Activated T-cell treated with anti-CD3 and anti-CD28 coated beads for 48 hours (primary cell): ENCODE results near the gene CCDC63.
A peak's percentile ranks its signal among the peaks of the same experiment; 100 is the strongest.

Source experiments
- DNase-seq: peaks from one replicate; pipeline ENCODE4 v3.0.0-alpha.2; 2020; ENCODE audit warnings: low read depth

Gene CCDC63

GRCh38 chr12:110846615-110847566 lies at the start of gene CCDC63:
Gene CCDC63, plus strand, starts transcription at chr12:110846987. Its CDS starts 5,968 bp downstream, at chr12:110852955.
- DNase-seq = peak; percentile 23

DNA sequence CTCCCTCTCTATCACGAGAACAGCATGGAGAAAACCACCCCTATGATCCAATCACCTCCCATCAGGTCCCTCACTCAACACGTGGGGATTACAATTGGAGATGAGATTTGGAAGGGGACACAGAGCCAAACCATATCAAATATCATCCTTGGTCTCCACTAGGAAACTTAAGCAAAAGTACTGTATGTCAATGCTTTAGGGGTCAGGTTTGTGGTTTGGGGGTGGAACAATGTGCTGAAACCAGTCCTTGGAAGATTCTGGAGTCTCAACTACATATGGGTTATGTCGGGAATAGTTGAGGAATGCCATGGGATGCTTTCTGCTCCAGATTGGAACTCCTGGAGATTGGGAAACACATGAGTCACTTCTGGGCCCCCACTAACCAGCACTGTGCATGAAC lies 48.3 kb upstream of the CCDC63 start:
- no peak for DNase-seq

GRCh38 chr12:110802489-110802888 lies 44.3 kb upstream of the CCDC63 start:
- no peak for DNase-seq

DNA sequence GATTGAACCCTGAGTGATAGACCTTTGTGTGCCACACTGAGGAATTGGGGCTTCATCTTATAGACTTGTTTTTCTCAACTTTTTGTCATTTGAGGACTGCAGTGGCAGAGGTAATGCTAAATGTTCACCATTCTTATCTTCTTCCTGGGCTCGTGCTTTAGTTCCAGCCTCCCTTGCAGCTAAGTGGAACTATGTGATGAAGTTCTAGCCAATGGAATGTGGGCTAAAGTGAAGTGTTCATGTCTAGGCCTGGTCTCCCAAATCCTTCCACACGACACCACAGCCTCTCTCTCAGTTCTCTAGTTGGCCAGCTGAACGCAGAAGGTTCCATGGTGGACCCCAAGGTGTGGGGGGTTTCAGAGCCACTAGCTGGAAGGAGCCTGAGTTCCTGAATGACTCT lies 42.4 kb upstream of the CCDC63 start:
- no peak for DNase-seq

DNA sequence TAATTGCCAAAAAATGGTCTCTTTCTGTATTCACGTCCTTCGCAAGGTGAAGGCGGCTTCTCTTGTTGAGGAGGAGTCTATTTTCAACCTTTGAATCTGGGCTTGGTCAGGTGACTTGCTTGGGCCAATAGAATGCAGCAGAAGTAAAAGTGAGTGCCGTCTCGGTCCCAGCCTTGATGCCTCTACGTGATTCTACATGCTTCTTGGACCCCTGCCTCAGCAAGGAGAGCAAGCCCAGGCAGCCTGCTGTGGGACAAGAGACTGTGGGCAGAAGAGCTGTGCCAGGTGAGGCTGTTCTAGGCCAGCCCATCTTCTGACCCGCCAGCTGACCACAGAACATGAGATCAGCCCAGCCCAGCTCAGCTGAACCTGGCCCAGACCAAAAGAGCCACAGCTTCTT lies 39.1 kb upstream of the CCDC63 start:
- DNase-seq = no peak

GRCh38 chr12:110809149-110809548 lies 37.6 kb upstream of the CCDC63 start:
- no peak for DNase-seq

DNA sequence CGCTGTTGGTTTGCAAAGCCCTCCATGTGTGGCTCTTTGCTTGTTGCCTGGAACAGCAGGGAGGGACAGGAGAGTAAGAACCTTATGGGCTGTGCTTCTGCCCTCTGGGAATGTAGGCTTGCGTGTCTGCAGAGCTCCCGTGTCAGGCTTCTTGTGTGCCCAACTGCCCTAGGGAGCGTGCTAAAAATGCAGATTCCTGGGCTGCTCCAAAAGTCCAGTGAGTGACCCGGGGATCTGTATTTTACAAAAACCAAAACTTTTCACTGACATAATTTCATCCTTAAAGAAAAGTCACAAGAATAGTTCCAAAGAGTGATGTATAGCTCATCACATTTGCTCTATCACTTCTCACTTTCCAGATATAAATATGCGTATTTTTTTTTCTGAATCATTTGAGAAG lies 34.8 kb upstream of the CCDC63 start:
- no peak for DNase-seq

- DNase-seq = no peak
Observed at GRCh38 chr12:110813285-110813684, 33.5 kb upstream of the CCDC63 start.

DNA sequence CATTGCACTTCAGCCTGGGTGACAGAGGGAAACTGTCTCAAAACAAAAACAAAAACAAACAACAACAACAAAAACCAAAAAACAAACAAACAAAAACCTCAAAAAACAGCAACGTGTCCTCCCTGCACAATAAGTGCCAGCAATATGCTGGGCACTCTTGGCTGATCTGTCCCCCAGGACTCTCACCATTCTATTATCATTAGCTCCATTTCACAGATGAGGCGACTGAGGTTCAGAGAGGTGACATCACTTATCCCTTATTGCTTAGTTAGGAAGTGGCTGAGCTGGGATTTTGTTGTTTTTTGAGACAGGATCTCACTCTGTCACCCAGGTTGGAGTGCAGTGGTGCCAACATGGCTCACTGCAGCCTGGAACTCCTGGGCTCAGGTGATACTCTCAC lies 33.0 kb upstream of the CCDC63 start:
- DNase-seq = no peak

DNA sequence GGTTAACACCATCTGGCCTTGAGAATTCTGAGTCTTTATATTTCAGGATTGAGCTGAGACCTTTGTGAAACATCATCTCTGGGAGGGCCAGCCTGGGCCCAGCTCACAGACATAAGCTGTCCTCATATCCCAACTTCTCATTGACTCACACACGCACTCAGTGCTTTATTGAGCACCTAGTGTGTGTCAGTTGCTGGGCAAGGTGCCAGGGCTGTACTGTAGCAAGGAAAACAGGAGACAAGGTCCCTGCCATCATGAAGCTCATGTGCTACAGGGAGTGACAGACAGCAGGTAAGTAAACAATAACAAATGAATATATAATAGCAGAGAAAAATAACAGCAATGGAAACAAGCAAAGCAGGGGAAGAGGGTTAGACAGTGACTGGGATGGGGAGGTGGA lies 30.5 kb upstream of the CCDC63 start:
- DNase-seq = no peak

- no peak for DNase-seq
Observed at GRCh38 chr12:110816779-110817178, 30.0 kb upstream of the CCDC63 start.

- no peak for DNase-seq
Observed at GRCh38 chr12:110818511-110818910, 28.3 kb upstream of the CCDC63 start.

DNA sequence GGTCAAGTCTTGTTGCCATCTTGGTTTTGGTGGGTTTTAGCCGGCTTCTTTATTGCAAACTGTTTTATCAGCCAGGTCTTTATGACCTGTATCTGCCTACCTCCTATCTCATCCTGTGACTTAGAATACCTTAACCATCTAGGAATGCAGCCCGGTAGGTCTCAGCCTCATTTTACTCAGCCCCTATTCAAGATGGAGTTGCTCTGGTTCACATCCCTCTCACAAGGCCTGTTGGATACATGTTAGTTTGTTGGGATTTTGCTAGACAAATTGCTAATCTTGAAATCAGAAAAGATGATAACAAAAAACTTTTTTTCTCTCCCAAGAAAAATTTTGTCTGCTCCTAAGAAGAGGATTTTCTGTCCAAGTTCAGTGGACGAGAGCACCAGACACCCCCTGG lies 27.6 kb upstream of the CCDC63 start:
- no peak for DNase-seq

DNA sequence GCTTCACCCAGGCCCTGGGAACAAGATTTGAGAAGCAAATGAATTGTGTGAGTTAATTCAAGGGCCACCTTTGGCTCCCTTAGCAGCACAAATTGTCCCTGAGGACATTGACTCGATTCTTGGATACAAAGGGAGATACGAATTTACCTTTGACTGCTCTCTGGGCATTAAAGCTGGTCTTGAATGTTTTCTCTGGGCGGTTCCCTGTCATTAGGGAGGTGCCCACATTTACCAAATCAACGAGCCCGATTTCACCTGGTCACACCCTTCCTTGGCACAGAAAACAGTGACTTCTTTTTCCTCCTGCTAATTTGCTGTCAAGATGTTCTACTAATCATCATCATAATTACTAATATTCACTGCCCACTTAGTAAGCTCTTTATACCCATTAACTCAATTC lies 27.1 kb upstream of the CCDC63 start:
- DNase-seq = no peak

DNA sequence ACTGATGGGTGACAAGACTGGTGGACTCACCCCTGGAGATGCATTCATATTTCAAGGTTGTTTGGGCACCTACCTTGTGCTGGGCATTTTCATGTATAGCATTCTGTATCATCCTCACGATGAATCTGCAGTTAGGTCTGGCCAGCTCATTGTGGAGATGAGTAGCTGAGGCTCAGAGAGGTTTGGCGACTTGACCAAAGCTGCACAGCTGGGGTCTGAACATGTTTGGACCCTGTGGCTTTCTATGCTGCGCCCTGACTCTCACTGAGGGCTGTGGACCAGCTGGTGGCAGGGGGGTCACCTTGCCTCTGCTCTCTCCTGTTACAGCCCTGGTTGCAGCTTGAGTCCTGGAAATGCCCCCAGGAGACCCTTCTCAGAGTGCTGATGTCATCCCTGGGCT lies 24.9 kb upstream of the CCDC63 start:
- DNase-seq = no peak

DNA sequence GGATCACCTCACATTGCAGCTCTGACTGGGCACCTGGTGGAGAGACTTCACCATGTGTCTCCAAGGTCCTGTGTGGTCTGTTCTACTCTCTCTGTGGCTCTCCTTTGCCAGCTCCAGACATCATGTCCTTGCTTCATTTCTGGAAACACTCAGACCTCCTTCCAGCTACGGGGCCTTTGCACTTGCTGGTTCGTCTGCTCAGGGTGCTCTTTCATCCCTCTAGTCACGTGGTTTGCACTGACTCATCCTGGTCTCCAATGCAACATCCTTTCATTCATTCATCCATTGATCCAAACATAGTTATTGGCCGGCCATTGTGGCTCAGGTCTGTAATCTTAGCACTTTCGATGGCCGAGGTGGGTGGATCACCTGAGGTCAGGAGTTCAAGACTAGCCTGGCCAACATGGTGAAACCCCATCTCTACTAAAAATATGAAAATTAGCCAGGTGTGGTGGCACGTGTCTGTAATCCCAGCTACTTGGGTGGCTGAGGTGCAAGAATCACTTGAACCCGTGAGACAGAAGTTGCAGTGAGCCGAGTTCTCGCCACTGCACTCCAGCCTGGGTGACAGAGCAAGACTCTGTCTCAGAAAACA lies 23.9 kb upstream of the CCDC63 start:
- no peak for DNase-seq

DNA sequence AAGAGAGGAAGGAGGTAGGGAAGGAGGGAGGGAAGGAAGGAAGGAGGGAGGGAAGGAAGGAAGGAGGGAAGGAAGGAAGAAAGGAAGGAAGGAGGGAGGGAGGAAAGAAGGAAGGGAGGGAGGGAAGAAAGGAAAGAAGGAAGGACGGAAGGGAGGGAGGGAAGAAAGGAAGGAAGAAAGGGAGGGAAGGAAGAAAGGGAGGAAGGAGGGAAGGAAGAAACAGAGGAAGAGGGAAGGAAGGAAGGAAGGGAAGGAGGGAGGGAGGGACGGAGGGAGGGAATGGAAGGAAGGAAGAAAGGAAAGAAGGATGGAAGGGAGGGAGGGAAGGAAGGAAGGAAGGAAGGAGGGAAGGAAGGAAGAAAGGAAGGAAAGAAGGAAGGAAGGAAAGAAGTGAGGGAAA lies 22.4 kb upstream of the CCDC63 start:
- no peak for DNase-seq

- DNase-seq = no peak
Observed at GRCh38 chr12:110825530-110825929, 21.3 kb upstream of the CCDC63 start.

GRCh38 chr12:110826592-110827200 lies 20.1 kb upstream of the CCDC63 start:
- DNase-seq = peak; percentile 79

GRCh38 chr12:110829308-110829707 lies 17.5 kb upstream of the CCDC63 start:
- DNase-seq = no peak

GRCh38 chr12:110836291-110836690 lies 10.5 kb upstream of the CCDC63 start:
- no peak for DNase-seq

DNA sequence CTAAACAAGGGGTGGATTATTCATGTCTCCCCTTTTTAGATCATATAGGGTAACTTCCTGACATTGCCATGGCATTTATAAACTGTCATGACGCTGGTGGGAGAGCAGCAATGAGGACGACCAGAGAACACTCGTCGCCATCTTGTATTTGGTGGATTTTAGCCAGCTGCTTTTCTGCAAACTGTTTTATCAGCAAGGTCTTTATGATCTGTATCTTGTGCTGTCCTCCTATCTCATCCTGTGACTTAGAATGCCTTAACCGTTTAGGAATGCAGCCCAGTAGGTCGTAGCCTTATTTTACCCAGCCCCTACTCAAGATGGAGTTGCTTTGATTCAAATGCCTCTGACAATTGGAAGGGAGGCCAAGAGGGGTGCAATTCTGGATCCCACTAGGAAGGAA lies 5.8 kb upstream of the CCDC63 start:
- no peak for DNase-seq

GRCh38 chr12:110844131-110844530 lies 2.7 kb upstream of the CCDC63 start:
- no peak for DNase-seq
